Measurements from ENCODE around the gene SARDH. TPM values are rescaled to one million over a fixed set of nuclear protein-coding genes. Genes with fewer than 3 reads are reported as not detected.
A peak's percentile ranks its signal among the peaks of the same experiment; 100 is the strongest.

The SARDH gene
- total and polyA plus RNA-seq, 2 of the 13 experiments (the other 11 are each of a cell fraction or from before 2014, with no cell fraction given), result 11.6 to 34.9 TPM

- TF ChIP-seq BCL3 (CRISPR knock-in tag; IDR thresholded peaks at IDR 0.05) (0 out of 2 replicates have a peak, but pooled peaks have one; percentile 24), ZNF607 (CRISPR knock-in tag; IDR thresholded peaks at IDR 0.05; ENCODE audit: borderline replicate concordance) (peak; percentile 66), ZBTB7B (CRISPR knock-in tag; IDR thresholded peaks at IDR 0.05) (peak; percentile 92), CCDC6 (CRISPR knock-in tag; IDR thresholded peaks at IDR 0.05) (peak; percentile 68; the same call in 1 of the 2 replicates), TCF12 (IDR thresholded peaks at IDR 0.05) (no peak), TCF12 (CRISPR knock-in tag; IDR thresholded peaks at IDR 0.05) (no peak), ZBTB33 (CRISPR knock-in tag; IDR thresholded peaks at IDR 0.05) (peak; percentile 15; the same call in 1 of the 2 replicates), AGO1 (IDR thresholded peaks at IDR 0.05; ENCODE audit: low read depth, low read length, poor library complexity, severe bottlenecking) (peak; percentile 94), ZNF34 (CRISPR knock-in tag; IDR thresholded peaks at IDR 0.05; ENCODE audit: borderline replicate concordance) (no peak), ZEB1 (IDR thresholded peaks at IDR 0.05; ENCODE audit: insufficient replicate concordance, low read depth) (no peak), SRSF4 (IDR thresholded peaks at IDR 0.05; ENCODE audit: low read depth, low read length, poor library complexity, severe bottlenecking) (no peak), U2AF1 (optimal IDR thresholded peaks at IDR 0.05; ENCODE audit: low read depth, low read length) (no peak), CENPBD1 (CRISPR knock-in tag; IDR thresholded peaks at IDR 0.05; ENCODE audit: borderline replicate concordance, low read depth) (peak; percentile 84; the same call in 1 of the 2 replicates), PAX8 (CRISPR knock-in tag; IDR thresholded peaks at IDR 0.05; ENCODE audit: borderline replicate concordance) (no peak), ZFP41 (CRISPR knock-in tag; IDR thresholded peaks at IDR 0.05; ENCODE audit: borderline replicate concordance) (no peak), ZNF672 (CRISPR knock-in tag; IDR thresholded peaks at IDR 0.05) (no peak), HBP1 (CRISPR knock-in tag; IDR thresholded peaks at IDR 0.05; ENCODE audit: low read depth) (no peak)
Measured at GRCh38 chr9:133658442-133659431, 79.4 kb downstream of the SARDH start (continued).
